ENCODE data around the gene SYNC. TPM values are rescaled to one million over a fixed set of nuclear protein-coding genes. Genes with fewer than 3 reads are reported as not detected.

The SYNC gene
- total RNA-seq, 2 donors from 2014 or later = 2.3 to 4.9 TPM

DNA sequence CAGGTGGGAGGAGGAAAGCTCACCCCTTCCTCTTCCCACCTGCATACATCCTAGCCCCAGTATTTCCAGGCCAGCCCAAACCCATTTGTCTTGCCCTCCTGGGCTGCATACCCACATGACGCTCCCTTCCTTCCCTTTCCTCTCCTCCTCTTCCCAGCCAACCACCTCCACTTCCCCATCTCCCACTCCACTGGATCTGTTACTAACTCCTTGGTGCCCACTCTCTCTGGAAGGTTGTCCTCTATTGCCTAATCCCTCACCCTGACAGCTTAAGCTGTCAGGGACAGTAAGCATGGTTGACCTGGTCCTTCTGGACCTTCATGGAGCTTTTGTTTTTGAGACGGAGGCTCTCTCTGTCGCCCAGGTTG lies 23.0 kb upstream of the SYNC start:
- ATAC-seq (peak; percentile 11), DNase-seq (no peak)
- H3K4me3 ChIP-seq = no peak overlapping the region
- intact Hi-C loops (cut with DNase I) = no loop called here
- no peak overlapping the region for H3K27ac ChIP-seq
- peaks cover 5% of the 10 kb centered on the region for H3K4me1 ChIP-seq
- 88 to 90% methylated on average over 3 of the region's 3 CpGs for WGBS, 2 donors
- TF ChIP-seq POLR2A (IDR thresholded peaks at IDR 0.05) = no peak
- TF ChIP-seq, protein P1, sequence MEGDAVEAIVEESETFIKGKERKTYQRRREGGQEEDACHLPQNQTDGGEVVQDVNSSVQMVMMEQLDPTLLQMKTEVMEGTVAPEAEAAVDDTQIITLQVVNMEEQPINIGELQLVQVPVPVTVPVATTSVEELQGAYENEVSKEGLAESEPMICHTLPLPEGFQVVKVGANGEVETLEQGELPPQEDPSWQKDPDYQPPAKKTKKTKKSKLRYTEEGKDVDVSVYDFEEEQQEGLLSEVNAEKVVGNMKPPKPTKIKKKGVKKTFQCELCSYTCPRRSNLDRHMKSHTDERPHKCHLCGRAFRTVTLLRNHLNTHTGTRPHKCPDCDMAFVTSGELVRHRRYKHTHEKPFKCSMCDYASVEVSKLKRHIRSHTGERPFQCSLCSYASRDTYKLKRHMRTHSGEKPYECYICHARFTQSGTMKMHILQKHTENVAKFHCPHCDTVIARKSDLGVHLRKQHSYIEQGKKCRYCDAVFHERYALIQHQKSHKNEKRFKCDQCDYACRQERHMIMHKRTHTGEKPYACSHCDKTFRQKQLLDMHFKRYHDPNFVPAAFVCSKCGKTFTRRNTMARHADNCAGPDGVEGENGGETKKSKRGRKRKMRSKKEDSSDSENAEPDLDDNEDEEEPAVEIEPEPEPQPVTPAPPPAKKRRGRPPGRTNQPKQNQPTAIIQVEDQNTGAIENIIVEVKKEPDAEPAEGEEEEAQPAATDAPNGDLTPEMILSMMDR (IDR thresholded peaks at IDR 0.05) = no peak
- H3K36me3 ChIP-seq (replicated peaks in 1 of 2; ENCODE audit: insufficient read depth in 1 of 2, low read depth in 2 of 2) = no peaks in the 10 kb centered on the region
- H3K27me3 ChIP-seq = no peaks in the 10 kb centered on the region
- H3K9me3 ChIP-seq = no peaks in the 10 kb centered on the region

DNA sequence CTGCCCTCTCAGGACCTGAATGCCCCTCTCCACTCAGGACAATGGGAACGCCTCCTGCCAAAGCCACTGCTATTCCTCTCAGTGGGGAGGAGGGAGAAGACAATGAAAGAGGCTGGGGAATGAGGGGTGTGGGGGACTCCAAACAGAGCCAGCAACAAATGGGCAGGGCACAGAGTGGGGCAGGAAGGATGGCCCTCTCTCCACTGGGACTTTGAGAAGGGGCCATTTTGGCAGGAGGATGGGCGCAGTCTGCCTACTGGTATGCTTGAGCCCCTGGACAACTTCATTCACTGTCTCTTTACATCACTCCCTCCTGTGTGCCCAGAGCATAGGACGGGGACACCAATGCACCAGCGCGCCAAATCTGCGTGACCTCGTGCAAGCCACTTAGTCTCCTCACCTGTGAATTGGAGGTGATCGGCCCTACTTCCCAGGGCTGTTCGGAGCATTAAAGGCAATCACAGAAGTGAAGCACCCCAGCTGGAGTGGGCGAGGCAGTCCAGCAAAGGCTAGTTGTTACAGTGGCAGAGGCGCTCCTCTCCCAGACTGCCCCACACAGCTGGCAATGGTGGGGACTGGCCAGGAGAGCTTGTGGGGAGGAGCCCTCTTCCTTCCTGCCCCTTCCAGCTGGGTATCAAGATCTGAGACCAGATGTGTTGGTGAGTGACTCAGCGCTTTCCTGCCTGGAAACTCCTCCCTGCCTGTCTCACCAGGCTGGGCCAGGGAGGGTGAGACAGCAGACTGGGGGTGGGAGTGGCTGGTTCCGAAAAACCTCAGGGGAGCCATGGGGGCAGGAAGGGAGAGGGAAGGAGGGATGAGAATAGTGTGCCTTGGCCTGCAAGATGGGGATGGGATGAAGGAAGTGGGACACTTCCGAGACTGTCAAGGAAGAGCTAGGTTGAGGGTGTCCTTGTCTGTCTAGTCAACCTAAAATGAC lies 22.4 kb upstream of the SYNC start:
- TF ChIP-seq POLR2A (IDR thresholded peaks at IDR 0.05) = no peak
- TF ChIP-seq, protein P1 (IDR thresholded peaks at IDR 0.05) = no peak
- intact Hi-C loops (cut with DNase I) = no loop called here
- DNase-seq = peak in 2 of 4 donors; percentile 23 to 42
- H3K4me1 ChIP-seq = no peaks in the 10 kb centered on the region
- H3K27me3 ChIP-seq = no peaks in the 10 kb centered on the region
- no peaks in the 10 kb centered on the region for H3K9me3 ChIP-seq
- WGBS, 2 donors = 80 to 81% methylated on average over 13 to 14 of the region's 14 CpGs
- H3K4me3 ChIP-seq = no peak overlapping the region
- H3K36me3 ChIP-seq (replicated peaks in 1 of 2; ENCODE audit: insufficient read depth in 1 of 2, low read depth in 2 of 2) = no peaks in the 10 kb centered on the region
- ATAC-seq = peak; percentile 59
- no peak overlapping the region for H3K27ac ChIP-seq

DNA sequence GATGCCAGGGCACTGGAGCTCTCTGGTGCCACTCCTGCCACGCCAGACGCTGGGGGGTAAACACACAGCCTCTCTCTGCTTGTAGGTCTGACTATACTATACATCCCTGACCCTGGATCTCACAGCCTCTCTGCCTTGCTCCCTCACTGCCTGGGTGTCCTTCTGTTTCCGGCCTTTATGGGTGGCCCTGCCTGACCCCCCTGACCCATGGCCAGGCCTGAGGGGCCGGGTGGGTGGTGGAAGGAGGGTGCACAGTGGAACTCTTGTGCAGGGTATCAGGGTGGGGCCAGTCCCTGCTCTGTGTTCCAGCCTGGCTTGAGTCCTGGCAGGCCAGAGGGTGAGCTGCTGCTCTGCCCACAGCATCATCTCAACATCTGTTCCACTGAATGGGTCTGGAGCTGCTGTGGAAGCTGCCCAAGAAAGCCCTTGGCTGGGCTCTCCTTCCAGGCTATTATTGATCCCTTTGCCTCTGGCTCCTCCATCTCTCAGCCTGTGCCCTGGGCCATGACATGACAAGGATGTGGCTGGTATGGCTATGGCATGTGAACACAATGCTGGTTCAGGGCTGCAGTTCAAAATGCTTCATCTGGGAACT lies 17.2 kb upstream of the SYNC start:
- Histone ChIP-seq H3K4me3 (no peak overlapping the region), H3K27me3 (no peaks in the 10 kb centered on the region), H3K27ac (no peak overlapping the region), H3K9me3 (no peaks in the 10 kb centered on the region), H3K36me3 (replicated peaks in 1 of 2; ENCODE audit: insufficient read depth in 1 of 2, low read depth in 2 of 2) (no peaks in the 10 kb centered on the region), H3K4me1 (peaks cover 19% of the 10 kb centered on the region)
- ATAC-seq (no peak), DNase-seq (no peak)
- 81 to 96% methylated on average over 4 of the region's 4 CpGs for WGBS, 2 donors
- no peak for TF ChIP-seq POLR2A (IDR thresholded peaks at IDR 0.05)
- TF ChIP-seq, protein P1 (IDR thresholded peaks at IDR 0.05) = no peak
- intact Hi-C loops (cut with DNase I) = loop anchor here (10.0 kb wide), 1 partner anchor 155 kb away; the partner anchor contains the start of gene FNDC5

DNA sequence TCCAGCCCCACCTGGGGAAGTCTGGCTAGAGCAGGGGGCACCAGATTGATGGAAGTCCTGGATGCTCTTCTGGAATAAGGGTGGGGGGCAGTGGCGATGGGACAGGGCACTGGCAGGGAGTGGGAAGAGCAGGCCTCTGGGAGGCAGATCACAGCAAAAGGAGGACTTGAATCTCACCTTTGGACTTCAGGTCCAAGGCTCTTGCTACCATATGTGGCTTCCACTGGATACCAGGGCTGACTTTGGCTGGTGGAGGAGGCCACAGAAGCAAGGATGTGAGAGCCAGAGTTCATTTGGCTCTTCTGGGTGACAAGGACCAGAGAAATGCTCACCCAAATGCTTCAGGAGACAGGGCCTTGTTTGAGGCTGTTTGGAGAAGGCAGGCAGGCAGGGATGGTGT lies 16.0 kb upstream of the SYNC start:
- Histone ChIP-seq H3K4me3 (no peak overlapping the region), H3K27ac (no peak overlapping the region), H3K9me3 (no peaks in the 10 kb centered on the region), H3K27me3 (no peaks in the 10 kb centered on the region), H3K36me3 (replicated peaks in 1 of 2; ENCODE audit: insufficient read depth in 1 of 2, low read depth in 2 of 2) (no peaks in the 10 kb centered on the region), H3K4me1 (peaks cover 19% of the 10 kb centered on the region)
- ATAC-seq = no peak
- intact Hi-C loops (cut with DNase I) = loop anchor here (10.0 kb wide), 1 partner anchor 156 kb away; the partner anchor contains the start of gene FNDC5
- 82 to 100% methylated on average over 1 of the region's 1 CpG for WGBS, 2 donors
- no peak for DNase-seq
- TF ChIP-seq, protein P1 (IDR thresholded peaks at IDR 0.05) = no peak
- no peak for TF ChIP-seq POLR2A (IDR thresholded peaks at IDR 0.05)

All from body of pancreas (tissue), 4 donors.